Endothelial cell (in vitro differentiated cells): ENCODE measurements around the gene NDUFAF3. TPM values are rescaled to one million over a fixed set of nuclear protein-coding genes. Genes with fewer than 3 reads are reported as not detected.

Experiments
- DNase-seq: peaks from one replicate; pipeline ENCODE4 v3.0.0; 2021; ENCODE audit warnings: low spot score
- H3K27ac Mint-ChIP-seq: one replicate; pipeline ENCODE4 v1.8.0; 2021; ENCODE audit warnings: mixed read lengths, inconsistent platforms; ENCODE audit not compliant: unreplicated experiment
- H3K27me3 Mint-ChIP-seq: one replicate; pipeline ENCODE4 v1.8.0; 2021; ENCODE audit warnings: mild to moderate bottlenecking, moderate library complexity, mixed read lengths, inconsistent platforms; ENCODE audit not compliant: unreplicated experiment
- H3K36me3 Mint-ChIP-seq: one replicate; pipeline ENCODE4 v1.8.0; 2021; ENCODE audit warnings: mild to moderate bottlenecking, low read depth, mixed read lengths, inconsistent platforms; ENCODE audit not compliant: unreplicated experiment
- H3K4me1 Mint-ChIP-seq: one replicate; pipeline ENCODE4 v1.8.0; 2021; ENCODE audit warnings: mild to moderate bottlenecking, mixed read lengths, inconsistent platforms; ENCODE audit not compliant: unreplicated experiment
- H3K4me3 Mint-ChIP-seq: one replicate; pipeline ENCODE4 v1.8.0; 2021; ENCODE audit warnings: mild to moderate bottlenecking, mixed read lengths, inconsistent platforms; ENCODE audit not compliant: unreplicated experiment
- H3K9me3 Mint-ChIP-seq: one replicate; pipeline ENCODE4 v1.8.0; 2021; ENCODE audit warnings: mixed read lengths, inconsistent platforms; ENCODE audit not compliant: unreplicated experiment
- total RNA-seq: library from RNA; stranded (reverse); fragmentation: NEBNext Ultra II Directional; extraction: Animal tissue kit (Norgen Biotek cat#: 25700); gene quantifications from one replicate; pipeline ENCODE4 v1.2.1, GENCODE V29; 2021; ENCODE audit not compliant: unreplicated experiment
- TF ChIP-seq, protein P1 (sequence below): fragments of 200-600 bp; sonication (generic); IDR thresholded peaks from one replicate; pipeline ENCODE4 v1.5.0; 2021; ENCODE audit warnings: antibody characterized with exemption; ENCODE audit not compliant: unreplicated experiment

NDUFAF3 gene
- total RNA-seq, 1 donor from 2014 or later: 32.3 TPM

DNA sequence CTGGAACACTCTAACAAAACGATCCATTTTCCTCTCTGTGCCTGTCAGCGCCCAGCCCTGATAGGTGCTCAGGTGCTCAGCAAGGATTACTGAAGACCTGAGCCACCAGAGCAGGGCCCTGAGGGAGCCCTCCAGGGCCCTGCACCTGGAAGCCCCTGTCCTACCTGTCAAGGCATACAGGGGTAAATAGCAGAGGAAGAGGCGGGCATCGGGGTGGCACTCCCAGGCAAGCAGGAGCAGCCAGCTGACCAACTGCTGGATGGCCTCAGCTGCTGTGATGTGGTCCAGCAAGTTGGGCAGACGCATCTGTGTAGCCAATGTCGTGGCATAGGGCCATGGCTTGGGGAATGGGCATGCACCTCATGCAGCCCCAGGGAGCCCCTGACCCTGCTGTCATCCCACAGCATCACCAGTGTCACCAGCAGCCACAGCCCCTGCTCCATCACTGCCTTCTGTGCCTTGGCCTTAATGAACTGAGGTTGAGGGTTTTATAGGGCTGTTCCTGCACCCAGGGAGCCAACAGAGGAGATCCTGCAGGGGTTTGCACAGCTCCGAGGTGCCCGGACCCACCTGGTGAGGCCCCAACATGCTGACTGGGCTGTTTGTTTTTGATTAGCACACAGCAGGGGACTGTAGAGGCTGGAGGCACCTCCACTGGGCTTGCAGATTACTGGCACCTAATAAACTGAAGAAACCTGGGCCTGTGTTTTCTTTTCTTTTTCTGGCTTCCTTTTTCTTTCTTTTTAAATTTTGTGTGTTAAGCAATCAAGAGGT lies 22.6 kb upstream of the NDUFAF3 start:
- no peak for DNase-seq
- TF ChIP-seq, protein P1, sequence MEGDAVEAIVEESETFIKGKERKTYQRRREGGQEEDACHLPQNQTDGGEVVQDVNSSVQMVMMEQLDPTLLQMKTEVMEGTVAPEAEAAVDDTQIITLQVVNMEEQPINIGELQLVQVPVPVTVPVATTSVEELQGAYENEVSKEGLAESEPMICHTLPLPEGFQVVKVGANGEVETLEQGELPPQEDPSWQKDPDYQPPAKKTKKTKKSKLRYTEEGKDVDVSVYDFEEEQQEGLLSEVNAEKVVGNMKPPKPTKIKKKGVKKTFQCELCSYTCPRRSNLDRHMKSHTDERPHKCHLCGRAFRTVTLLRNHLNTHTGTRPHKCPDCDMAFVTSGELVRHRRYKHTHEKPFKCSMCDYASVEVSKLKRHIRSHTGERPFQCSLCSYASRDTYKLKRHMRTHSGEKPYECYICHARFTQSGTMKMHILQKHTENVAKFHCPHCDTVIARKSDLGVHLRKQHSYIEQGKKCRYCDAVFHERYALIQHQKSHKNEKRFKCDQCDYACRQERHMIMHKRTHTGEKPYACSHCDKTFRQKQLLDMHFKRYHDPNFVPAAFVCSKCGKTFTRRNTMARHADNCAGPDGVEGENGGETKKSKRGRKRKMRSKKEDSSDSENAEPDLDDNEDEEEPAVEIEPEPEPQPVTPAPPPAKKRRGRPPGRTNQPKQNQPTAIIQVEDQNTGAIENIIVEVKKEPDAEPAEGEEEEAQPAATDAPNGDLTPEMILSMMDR: no peak
- Mint-ChIP-seq H3K36me3 (peaks cover 12% of the 10 kb centered on the region), H3K4me1 (no peaks in the 10 kb centered on the region), H3K27ac (no peak overlapping the region), H3K27me3 (peaks cover 2% of the 10 kb centered on the region), H3K4me3 (no peak overlapping the region), H3K9me3 (no peaks in the 10 kb centered on the region)

DNA sequence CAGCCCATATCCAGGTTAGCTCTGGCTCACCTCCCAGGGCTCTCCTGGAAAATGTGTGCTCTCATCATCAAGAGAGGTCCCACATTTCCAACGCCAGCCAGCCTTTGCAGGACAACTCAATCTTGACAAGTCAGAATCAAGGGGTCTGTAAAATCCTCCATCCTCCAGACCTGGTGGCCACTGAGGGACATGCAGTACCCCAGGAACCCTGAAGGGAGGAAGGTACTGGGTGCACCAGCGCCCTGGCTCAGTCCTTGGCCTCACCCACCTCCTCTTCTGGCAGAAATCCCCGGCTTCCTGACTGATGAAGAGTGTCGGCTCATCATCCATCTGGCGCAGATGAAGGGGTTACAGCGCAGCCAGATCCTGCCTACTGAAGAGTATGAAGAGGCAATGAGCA lies 20.8 kb upstream of the NDUFAF3 start:
- Mint-ChIP-seq H3K9me3 (no peaks in the 10 kb centered on the region), H3K27me3 (peaks cover 2% of the 10 kb centered on the region), H3K36me3 (peaks cover 7% of the 10 kb centered on the region), H3K4me1 (no peaks in the 10 kb centered on the region), H3K4me3 (no peak overlapping the region), H3K27ac (no peak overlapping the region)
- TF ChIP-seq, protein P1: no peak
- DNase-seq: no peak

DNA sequence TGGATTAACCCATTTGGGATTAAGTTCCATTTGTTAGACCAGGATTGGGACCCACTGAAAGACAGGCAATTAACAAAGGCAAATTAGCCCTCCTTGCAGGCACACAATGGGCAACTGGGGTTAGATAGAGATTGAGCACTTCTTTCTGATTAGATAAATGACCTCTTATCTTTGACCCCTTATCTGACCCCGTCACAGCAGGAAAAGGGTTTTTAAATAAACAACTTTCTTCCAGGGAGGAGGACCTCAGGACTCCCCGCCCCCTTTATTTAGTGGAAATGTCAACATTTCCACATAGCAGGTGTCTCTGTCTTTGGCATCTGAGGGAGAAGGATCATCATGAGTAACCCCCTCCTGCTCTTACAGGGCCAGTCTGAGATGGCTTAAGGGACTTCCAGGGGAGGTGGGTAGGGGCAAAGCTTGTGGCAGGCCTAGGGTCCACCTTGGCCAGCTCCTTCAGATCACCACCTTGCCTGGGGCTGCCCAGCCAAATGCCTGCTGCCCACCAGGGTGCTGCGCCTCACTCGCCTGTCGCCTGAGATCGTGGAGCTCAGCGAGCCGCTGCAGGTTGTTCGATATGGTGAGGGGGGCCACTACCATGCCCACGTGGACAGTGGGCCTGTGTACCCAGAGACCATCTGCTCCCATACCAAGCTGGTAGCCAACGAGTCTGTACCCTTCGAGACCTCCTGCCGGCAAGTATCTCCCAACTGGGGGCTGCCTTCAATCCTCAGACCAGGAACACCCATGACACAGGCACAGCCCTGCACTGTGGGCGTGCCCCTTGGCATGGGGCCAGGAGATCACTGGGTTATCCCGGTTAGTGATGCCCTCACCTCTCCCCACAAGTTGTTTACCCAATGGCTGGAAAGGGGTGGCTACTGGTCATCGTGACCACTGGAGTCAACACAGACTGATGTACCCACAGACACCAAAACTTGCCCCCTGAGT lies 17.3 kb upstream of the NDUFAF3 start:
- TF ChIP-seq, protein P1: no peak
- H3K4me3 Mint-ChIP-seq: no peak overlapping the region
- peaks cover 15% of the 10 kb centered on the region for H3K4me1 Mint-ChIP-seq
- no peak for DNase-seq
- H3K36me3 Mint-ChIP-seq: peaks cover 7% of the 10 kb centered on the region
- H3K27me3 Mint-ChIP-seq: peaks cover 8% of the 10 kb centered on the region
- no peaks in the 10 kb centered on the region for H3K9me3 Mint-ChIP-seq
- no peak overlapping the region for H3K27ac Mint-ChIP-seq

- Mint-ChIP-seq H3K4me3 (no peak overlapping the region), H3K36me3 (peaks cover 4% of the 10 kb centered on the region), H3K27me3 (peaks cover 8% of the 10 kb centered on the region), H3K9me3 (no peaks in the 10 kb centered on the region), H3K4me1 (peaks cover 15% of the 10 kb centered on the region), H3K27ac (no peak overlapping the region)
- no peak for DNase-seq
- TF ChIP-seq, protein P1: no peak
Measured at GRCh38 chr3:49005303-49005680, 16.6 kb upstream of the NDUFAF3 start.
